ENCODE results near the gene ASAP3. TPM values are rescaled to one million over a fixed set of nuclear protein-coding genes. Genes with fewer than 3 reads are reported as not detected.

The ASAP3 gene
- total and polyA plus RNA-seq, 9 of the 15 experiments (the other 6 are each of a cell fraction or from before 2014, with no cell fraction given), result 1.7 to 31.2 (median 17.4) TPM

GRCh38 chr1:23441446-23442148 is 42.4 kb downstream of the ASAP3 start (continued):
- 0 out of 2 replicates have a peak, but pooled peaks have one; percentile 6 for TF ChIP-seq USF2 (CRISPR knock-in tag; IDR thresholded peaks at IDR 0.05)

- no peak overlapping the region for H3K27ac ChIP-seq (ENCODE audit: extremely low read depth, low read depth, low read length)
- intact Hi-C loops (cut with micrococcal nuclease), result no loop called here
- H4K20me1 ChIP-seq (replicated peaks; ENCODE audit: control insufficient read depth, insufficient read depth, low read length), result no peaks in the 10 kb centered on the region
- H3K4me2 ChIP-seq (ENCODE audit: insufficient read depth, low read length), result no peak overlapping the region
- CTCF ChIA-PET (ENCODE audit: low intra/inter-chr PET ratio), result no interaction called here
- ATAC-seq (no peak), DNase-seq (ENCODE audit: extremely low read depth in 1 of 4, low spot score in 3 of 4) (no peak), FAIRE-seq (no peak)
- H3K9me1 ChIP-seq (ENCODE audit: control insufficient read depth, insufficient read depth, low read length), result no peaks in the 10 kb centered on the region
- H3K9me3 ChIP-seq (replicated peaks; ENCODE audit: control insufficient read depth, insufficient read depth, low read depth, low read length), result no peaks in the 10 kb centered on the region
- TF ChIP-seq RBM25 (IDR thresholded peaks at IDR 0.05; ENCODE audit: low read depth, low read length, severe bottlenecking) (peak; percentile 16), ELF1 (tag; IDR thresholded peaks at IDR 0.05) (no peak)
- H2AFZ ChIP-seq (ENCODE audit: low read depth, low read length), result no peak overlapping the region
- WGBS (ENCODE audit: insufficient coverage, low coverage, missing lambda C conversion rate), result 70% methylated on average over 8 of the region's 8 CpGs
- no peaks in the 10 kb centered on the region for H3K79me2 ChIP-seq (ENCODE audit: control insufficient read depth, insufficient read depth, low read length)
- POLR2A ChIA-PET, result no interaction called here
- peaks cover 7 to 19% of the 10 kb centered on the region in 2 experiments; a peak in 4 of 5 replicates for H3K4me1 ChIP-seq (replicated peaks in 1 of 2; ENCODE audit: control insufficient read depth in 2 of 2, insufficient read depth in 2 of 2, low read length in 2 of 2)
- BruUV-seq (replicated peaks), result no TSS peak
- H3K27me3 ChIP-seq (ENCODE audit: control insufficient read depth in 2 of 2, insufficient read depth in 2 of 2, low read length in 2 of 2), result no peaks in the 10 kb centered on the region
- H3K4me3 ChIP-seq, result no peak overlapping the region
- in situ Hi-C loops (cut with MboI), result no loop called here
- H3K9ac ChIP-seq (ENCODE audit: insufficient read depth in 1 of 2, low read depth in 2 of 2, low read length in 2 of 2), result peak overlapping the region in 1 of 2 experiments; percentile 76; a peak in 1 of 4 replicates
- peaks cover 29% of the 10 kb centered on the region; the same call in 1 of the 3 replicates for H3K36me3 ChIP-seq (ENCODE audit: control insufficient read depth, insufficient read depth, low read length)
Measured at GRCh38 chr1:23438545-23438944, 45.4 kb downstream of the ASAP3 start.
